ENCODE results near the gene GMPPA.

GRCh38 chr2:219530048-219530963, 31.6 kb downstream of the GMPPA start:
- no peak for TF ChIP-seq POLR2AphosphoS5 (IDR thresholded peaks at IDR 0.05; ENCODE audit: low read depth, low read length)
- TF ChIP-seq POLR2A (IDR thresholded peaks at IDR 0.05; ENCODE audit: low read depth, low read length) = no peak
- TF ChIP-seq TAF1 (IDR thresholded peaks at IDR 0.05; ENCODE audit: borderline replicate concordance, low read depth, low read length) = no peak
